ENCODE measurements around the gene EAF1. TPM values are rescaled to one million over a fixed set of nuclear protein-coding genes. Genes with fewer than 3 reads are reported as not detected.
"Not testable (repeated sequence)": the region's sequence is repeated elsewhere in the genome, so short reads cannot be mapped to it uniquely, and the experiment has no call there.

Gene EAF1
- total and polyA plus RNA-seq, 2 donors = 10.6 to 10.9 TPM

- DNase-seq (ENCODE audit: extremely low spot score) = no peak
- Histone ChIP-seq H3K4me3 (ENCODE audit: low read depth, low read length) (no peak overlapping the region), H3K27ac (ENCODE audit: low read depth) (no peak overlapping the region), H3K4me1 (ENCODE audit: insufficient read depth) (no peaks in the 10 kb centered on the region), H3K36me3 (ENCODE audit: insufficient read depth) (no peaks in the 10 kb centered on the region)
- 75% methylated on average over 5 of the region's 5 CpGs for WGBS
Observed at GRCh38 chr3:15391007-15391406, 36.4 kb upstream of the EAF1 start.

- not testable (repeated sequence) for H3K27ac ChIP-seq (ENCODE audit: low read depth); H3K4me1 ChIP-seq (ENCODE audit: insufficient read depth); H3K36me3 ChIP-seq (ENCODE audit: insufficient read depth); H3K4me3 ChIP-seq (ENCODE audit: low read depth, low read length); DNase-seq (ENCODE audit: extremely low spot score)
- 89% methylated on average over 2 of the region's 2 CpGs for WGBS
Observed at GRCh38 chr3:15393252-15393651, 34.1 kb upstream of the EAF1 start.

- not testable (repeated sequence) for H3K4me1 ChIP-seq (ENCODE audit: insufficient read depth); H3K36me3 ChIP-seq (ENCODE audit: insufficient read depth); H3K27ac ChIP-seq (ENCODE audit: low read depth); DNase-seq (ENCODE audit: extremely low spot score); H3K4me3 ChIP-seq (ENCODE audit: low read depth, low read length)
- WGBS = 96% methylated on average over 3 of the region's 3 CpGs
Observed at GRCh38 chr3:15398731-15399133, 28.7 kb upstream of the EAF1 start.

GRCh38 chr3:15399970-15400369, 27.4 kb upstream of the EAF1 start:
- no peaks in the 10 kb centered on the region for H3K4me1 ChIP-seq (ENCODE audit: insufficient read depth)

GRCh38 chr3:15401936-15402335, 25.5 kb upstream of the EAF1 start:
- H3K36me3 ChIP-seq (ENCODE audit: insufficient read depth) = no peaks in the 10 kb centered on the region
- no peaks in the 10 kb centered on the region for H3K4me1 ChIP-seq (ENCODE audit: insufficient read depth)
- 89% methylated on average over 4 of the region's 4 CpGs for WGBS
- no peak overlapping the region for H3K4me3 ChIP-seq (ENCODE audit: low read depth, low read length)
- no peak for DNase-seq (ENCODE audit: extremely low spot score)
- H3K27ac ChIP-seq (ENCODE audit: low read depth) = no peak overlapping the region

More at GRCh38 chr3:15399970-15400369, 27.4 kb upstream of the EAF1 start:
- no peak overlapping the region for H3K4me3 ChIP-seq (ENCODE audit: low read depth, low read length)
- WGBS = 56% methylated on average over 5 of the region's 5 CpGs
- H3K27ac ChIP-seq (ENCODE audit: low read depth) = no peak overlapping the region
- DNase-seq (ENCODE audit: extremely low spot score) = no peak
- no peaks in the 10 kb centered on the region for H3K36me3 ChIP-seq (ENCODE audit: insufficient read depth)

GRCh38 chr3:15403495-15403894, 23.9 kb upstream of the EAF1 start:
- Histone ChIP-seq H3K27ac (ENCODE audit: low read depth) (no peak overlapping the region), H3K4me1 (ENCODE audit: insufficient read depth) (no peaks in the 10 kb centered on the region), H3K4me3 (ENCODE audit: low read depth, low read length) (no peak overlapping the region), H3K36me3 (ENCODE audit: insufficient read depth) (no peaks in the 10 kb centered on the region)
- 65% methylated on average over 3 of the region's 3 CpGs for WGBS
- DNase-seq (ENCODE audit: extremely low spot score) = no peak

- DNase-seq (ENCODE audit: extremely low spot score) = no peak
- 80% methylated on average over 3 of the region's 3 CpGs for WGBS
- H3K27ac ChIP-seq (ENCODE audit: low read depth) = no peak overlapping the region
- H3K4me3 ChIP-seq (ENCODE audit: low read depth, low read length) = no peak overlapping the region
- H3K4me1 ChIP-seq (ENCODE audit: insufficient read depth) = no peaks in the 10 kb centered on the region
- no peaks in the 10 kb centered on the region for H3K36me3 ChIP-seq (ENCODE audit: insufficient read depth)
Observed at GRCh38 chr3:15403965-15404364, 23.4 kb upstream of the EAF1 start.

- H3K27ac ChIP-seq (ENCODE audit: low read depth) = no peak overlapping the region
- H3K4me3 ChIP-seq (ENCODE audit: low read depth, low read length) = no peak overlapping the region
- H3K36me3 ChIP-seq (ENCODE audit: insufficient read depth) = no peaks in the 10 kb centered on the region
- no peaks in the 10 kb centered on the region for H3K4me1 ChIP-seq (ENCODE audit: insufficient read depth)
- DNase-seq (ENCODE audit: extremely low spot score) = no peak
- 94% methylated on average over 1 of the region's 1 CpG for WGBS
Observed at GRCh38 chr3:15404767-15405166, 22.6 kb upstream of the EAF1 start.

GRCh38 chr3:15405448-15406050, 21.8 kb upstream of the EAF1 start:
- Histone ChIP-seq H3K4me3 (ENCODE audit: low read depth, low read length) (no peak overlapping the region), H3K36me3 (ENCODE audit: insufficient read depth) (peaks cover 2% of the 10 kb centered on the region), H3K27ac (ENCODE audit: low read depth) (no peak overlapping the region), H3K4me1 (ENCODE audit: insufficient read depth) (no peaks in the 10 kb centered on the region)
- WGBS = 44% methylated on average over 3 of the region's 3 CpGs
- no peak for DNase-seq (ENCODE audit: extremely low spot score)

GRCh38 chr3:15409239-15409638, 18.2 kb upstream of the EAF1 start:
- Histone ChIP-seq H3K4me1 (ENCODE audit: insufficient read depth) (no peaks in the 10 kb centered on the region), H3K27ac (ENCODE audit: low read depth) (no peak overlapping the region), H3K4me3 (ENCODE audit: low read depth, low read length) (no peak overlapping the region), H3K36me3 (ENCODE audit: insufficient read depth) (peaks cover 6% of the 10 kb centered on the region)
- WGBS = 91% methylated on average over 3 of the region's 3 CpGs
- no peak for DNase-seq (ENCODE audit: extremely low spot score)

- Histone ChIP-seq H3K27ac (ENCODE audit: low read depth) (no peak overlapping the region), H3K4me1 (ENCODE audit: insufficient read depth) (no peaks in the 10 kb centered on the region), H3K36me3 (ENCODE audit: insufficient read depth) (peaks cover 6% of the 10 kb centered on the region), H3K4me3 (ENCODE audit: low read depth, low read length) (no peak overlapping the region)
- no peak for DNase-seq (ENCODE audit: extremely low spot score)
- 97% methylated on average over 2 of the region's 2 CpGs for WGBS
Observed at GRCh38 chr3:15409774-15410173, 17.6 kb upstream of the EAF1 start.

GRCh38 chr3:15410966-15411365, 16.4 kb upstream of the EAF1 start:
- H3K36me3 ChIP-seq (ENCODE audit: insufficient read depth); H3K4me1 ChIP-seq (ENCODE audit: insufficient read depth); DNase-seq (ENCODE audit: extremely low spot score); H3K4me3 ChIP-seq (ENCODE audit: low read depth, low read length); H3K27ac ChIP-seq (ENCODE audit: low read depth): not testable (repeated sequence)
- 93% methylated on average over 7 of the region's 7 CpGs for WGBS

GRCh38 chr3:15420871-15421270, 6.5 kb upstream of the EAF1 start:
- Histone ChIP-seq H3K27ac (ENCODE audit: low read depth) (no peak overlapping the region), H3K4me1 (ENCODE audit: insufficient read depth) (no peaks in the 10 kb centered on the region), H3K4me3 (ENCODE audit: low read depth, low read length) (no peak overlapping the region), H3K36me3 (ENCODE audit: insufficient read depth) (peaks cover 3% of the 10 kb centered on the region)
- DNase-seq (ENCODE audit: extremely low spot score) = no peak
- WGBS = 87% methylated on average over 4 of the region's 4 CpGs

GRCh38 chr3:15426579-15427118, 749 bp upstream of the EAF1 start:
- peaks cover 4% of the 10 kb centered on the region for H3K36me3 ChIP-seq (ENCODE audit: insufficient read depth)
- 41% methylated on average over 16 of the region's 16 CpGs for WGBS
- H3K27ac ChIP-seq (ENCODE audit: low read depth) = no peak overlapping the region
- H3K4me1 ChIP-seq (ENCODE audit: insufficient read depth) = no peaks in the 10 kb centered on the region
- H3K4me3 ChIP-seq (ENCODE audit: low read depth, low read length) = peak overlapping the region; percentile 94
- no peak for DNase-seq (ENCODE audit: extremely low spot score)
